C1 segment of cervical spinal cord (tissue), 14 donors: ENCODE results near the gene GDI2.
"Not testable (repeated sequence)": the region's sequence is repeated elsewhere in the genome, so short reads cannot be mapped to it uniquely, and the experiment has no call there.

ENCODE experiments used
- DNase-seq, 14 donors: peaks; one replicate each; lab custom pipeline; 2025; lab: John Stamatoyannopoulos, UW

GDI2 gene

DNA sequence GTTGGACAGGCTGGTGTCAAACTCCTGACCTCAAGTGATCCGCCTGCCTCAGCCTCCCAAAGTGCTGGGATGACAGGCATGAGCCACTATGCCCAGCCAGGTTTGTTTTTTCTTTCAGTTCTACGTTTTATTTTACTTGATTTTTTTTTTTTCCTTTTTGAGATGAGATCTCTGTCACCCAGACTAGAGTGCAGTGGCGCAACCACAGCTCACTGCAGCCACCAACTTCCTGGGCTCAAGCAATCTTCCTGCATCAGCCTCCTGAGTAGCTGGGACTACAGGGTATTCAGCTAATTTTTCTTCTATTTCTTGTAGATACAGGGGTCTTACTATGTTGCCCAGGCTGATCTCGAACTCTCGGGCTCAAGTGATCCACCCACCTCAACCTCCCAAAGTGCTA is 24.3 kb downstream of the GDI2 start:
- DNase-seq: no peak

- no peak for DNase-seq
Observed at GRCh38 chr10:5783300-5783699, 29.9 kb downstream of the GDI2 start.

DNA sequence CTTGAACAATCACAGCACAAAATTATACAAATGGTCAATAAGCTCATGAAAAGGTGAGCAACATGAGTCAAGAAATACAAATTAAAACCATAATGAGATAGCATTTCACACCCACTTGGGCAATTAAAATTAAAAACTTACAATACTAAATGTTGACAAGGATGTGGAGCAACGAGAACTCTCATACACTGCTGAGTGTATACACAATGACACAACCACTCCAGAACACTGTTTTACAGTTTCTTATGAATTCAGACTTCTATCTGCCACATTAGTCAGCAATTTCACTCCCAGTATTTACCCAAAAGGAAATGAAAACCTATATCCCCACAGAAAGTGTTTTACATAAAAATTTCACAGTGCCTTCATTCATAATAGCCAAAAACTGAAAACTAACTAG is 31.1 kb downstream of the GDI2 start:
- DNase-seq: no peak

- no peak for DNase-seq
Observed at GRCh38 chr10:5779730-5780129, 33.5 kb downstream of the GDI2 start.

- not testable (repeated sequence) for DNase-seq
Observed at GRCh38 chr10:5777758-5778157, 35.5 kb downstream of the GDI2 start.

GRCh38 chr10:5776881-5777197 is 36.4 kb downstream of the GDI2 start:
- peak in 1 of 14 donors; percentile 54 for DNase-seq

GRCh38 chr10:5776136-5776880 is 36.9 kb downstream of the GDI2 start:
- DNase-seq: peak in 3 of 14 donors; percentile 4 to 65 (median 5)

GRCh38 chr10:5775685-5776084 is 37.5 kb downstream of the GDI2 start:
- peak in 1 of 14 donors; percentile 2 for DNase-seq

DNA sequence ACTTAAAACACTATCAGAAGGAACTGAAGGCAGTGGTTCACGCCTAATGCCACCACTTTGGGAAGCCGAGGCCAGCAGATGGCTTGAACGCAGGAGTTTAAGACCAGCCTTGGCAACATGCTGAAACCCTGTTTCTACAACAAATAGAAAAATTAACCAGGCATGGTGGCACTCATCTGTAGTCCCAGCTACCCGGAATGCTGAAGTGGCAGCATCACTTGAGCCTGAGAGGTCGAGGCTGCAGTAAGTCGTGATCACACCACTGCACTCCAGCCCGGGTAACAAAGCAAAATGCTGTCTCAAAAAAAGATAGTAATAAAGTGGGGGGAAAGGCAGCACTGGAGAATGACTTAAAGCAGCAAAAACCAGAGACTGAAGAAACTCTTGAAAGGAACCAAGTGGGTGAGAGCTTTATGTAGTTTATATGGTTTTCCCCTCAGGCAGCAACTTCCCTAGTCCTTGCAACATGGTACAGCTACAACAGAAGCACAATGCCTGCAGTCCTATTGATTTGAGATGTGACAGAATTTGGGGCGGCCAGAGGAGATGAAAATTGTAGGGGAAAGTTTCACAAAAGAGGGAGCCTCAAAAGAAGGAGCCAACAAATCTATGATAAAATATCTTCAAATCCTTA is 38.1 kb downstream of the GDI2 start:
- peak in 1 of 14 donors; percentile 29 for DNase-seq

- no peak for DNase-seq
Observed at GRCh38 chr10:5766189-5766588, 47.0 kb downstream of the GDI2 start.

DNA sequence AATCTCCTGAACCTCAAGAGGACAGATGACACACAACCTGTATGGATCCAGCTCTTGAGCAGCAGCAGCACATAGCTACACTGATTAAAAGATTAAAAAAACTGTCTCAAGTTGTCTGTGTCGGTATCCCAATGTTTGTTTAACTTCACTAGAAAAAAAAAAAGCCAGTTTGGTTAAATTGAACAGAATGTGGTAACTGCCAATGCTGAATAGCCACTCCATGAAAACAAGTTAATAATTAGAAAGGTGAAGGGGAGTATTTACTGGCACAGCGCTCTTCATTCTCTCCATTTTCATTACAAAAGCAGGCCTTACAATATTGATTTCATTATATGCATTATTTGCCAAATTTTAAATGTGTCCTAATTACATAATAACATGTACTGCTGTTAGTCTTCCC is 47.6 kb downstream of the GDI2 start:
- no peak for DNase-seq

DNA sequence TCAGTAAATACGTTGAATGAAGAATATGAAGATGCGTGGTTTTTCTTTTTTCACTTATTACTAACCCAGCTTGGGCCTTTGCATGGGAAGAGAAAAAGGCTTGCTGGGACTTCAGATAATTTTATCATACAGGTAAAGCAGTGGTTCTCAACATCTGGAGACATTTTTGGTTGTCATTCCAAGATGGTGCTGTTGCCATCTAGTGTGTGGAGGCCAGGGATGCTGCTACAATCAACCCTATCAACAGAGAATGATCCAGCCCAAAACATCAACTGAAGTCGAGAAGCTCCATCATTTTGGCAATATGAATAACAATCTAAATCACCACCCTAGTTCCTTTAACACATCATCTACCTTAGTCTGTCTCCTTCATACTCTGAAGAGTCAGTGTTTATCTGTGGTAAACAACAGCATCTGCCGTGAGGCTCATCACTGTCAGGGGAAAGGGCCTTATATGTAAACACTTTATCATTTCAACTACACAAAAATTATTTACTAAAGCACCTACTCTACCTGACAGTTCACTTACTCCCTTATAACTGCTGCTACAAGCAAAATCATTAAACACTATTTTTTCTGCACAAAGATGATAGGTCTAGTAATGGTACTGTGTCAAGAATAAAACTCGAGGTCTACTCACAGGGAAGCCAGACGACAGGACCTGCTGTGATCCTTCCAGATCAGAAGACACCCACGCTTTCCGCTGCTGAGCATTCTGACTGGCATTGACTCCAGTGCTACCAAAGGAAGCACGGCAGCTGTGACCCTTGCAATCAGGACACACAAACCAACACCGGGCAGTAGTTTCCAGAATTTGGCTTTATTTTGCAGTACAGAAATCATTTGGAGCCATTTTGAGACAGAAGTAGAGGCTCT is 48.6 kb downstream of the GDI2 start:
- DNase-seq: no peak

DNA sequence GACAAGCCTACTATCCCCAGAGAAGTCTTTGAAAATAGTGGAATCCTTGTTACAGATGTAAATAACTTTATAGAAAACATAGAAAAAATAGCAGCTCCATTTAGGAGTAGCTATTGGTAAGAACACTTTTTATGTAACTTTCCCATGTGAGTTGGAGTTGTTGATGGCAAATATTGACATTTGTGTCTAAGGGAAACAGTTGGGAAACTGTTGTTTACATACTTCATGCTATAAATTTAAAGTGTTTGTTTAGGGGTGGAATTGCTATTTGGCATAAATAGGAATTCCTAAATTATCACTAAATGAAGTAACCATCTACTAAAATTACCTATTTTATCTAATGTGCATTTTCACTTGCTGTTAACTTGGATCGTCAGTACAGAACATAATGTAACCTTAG is 50.7 kb downstream of the GDI2 start:
- DNase-seq: no peak

- no peak for DNase-seq
Observed at GRCh38 chr10:5761220-5761619, 52.0 kb downstream of the GDI2 start.

DNA sequence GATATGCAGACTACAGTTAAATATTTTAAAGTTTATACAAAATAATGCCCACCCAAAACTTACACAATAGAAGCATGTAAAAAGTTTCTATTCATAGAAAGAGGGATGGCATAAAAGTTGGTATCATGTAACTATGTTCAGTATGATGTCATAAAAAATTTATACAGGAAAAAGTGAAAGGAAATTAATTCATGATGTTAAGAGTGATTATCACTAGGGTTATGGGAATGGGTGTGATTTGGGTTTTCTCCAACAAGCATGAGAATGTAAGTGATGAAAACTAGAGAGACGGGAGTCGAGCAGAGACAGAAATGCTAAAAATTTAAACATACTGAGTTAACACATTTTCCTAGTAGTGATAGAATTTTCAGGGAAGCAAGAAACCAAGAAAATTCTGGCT is 52.7 kb downstream of the GDI2 start:
- DNase-seq: no peak

DNA sequence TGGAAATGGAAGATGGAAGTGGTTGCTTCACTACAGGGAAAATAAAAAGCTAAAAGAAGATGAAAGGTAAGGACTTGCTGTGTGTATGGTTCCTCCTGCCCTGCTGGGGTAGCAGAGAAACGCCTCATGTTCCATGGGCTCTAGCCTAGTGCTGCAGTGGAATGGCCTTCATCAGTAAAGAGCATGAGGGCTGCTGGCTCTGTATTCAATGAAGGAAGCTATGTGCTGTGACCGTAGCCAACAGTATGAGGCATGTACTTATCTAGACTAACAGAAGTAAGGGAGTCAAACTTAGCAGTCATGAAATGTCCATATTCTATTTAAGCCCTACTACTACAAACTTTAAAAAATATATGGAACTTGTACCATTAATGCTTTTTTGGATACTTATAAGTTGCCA is 54.3 kb downstream of the GDI2 start:
- DNase-seq: no peak

- no peak for DNase-seq
Observed at GRCh38 chr10:5757766-5758517, 55.3 kb downstream of the GDI2 start.

DNA sequence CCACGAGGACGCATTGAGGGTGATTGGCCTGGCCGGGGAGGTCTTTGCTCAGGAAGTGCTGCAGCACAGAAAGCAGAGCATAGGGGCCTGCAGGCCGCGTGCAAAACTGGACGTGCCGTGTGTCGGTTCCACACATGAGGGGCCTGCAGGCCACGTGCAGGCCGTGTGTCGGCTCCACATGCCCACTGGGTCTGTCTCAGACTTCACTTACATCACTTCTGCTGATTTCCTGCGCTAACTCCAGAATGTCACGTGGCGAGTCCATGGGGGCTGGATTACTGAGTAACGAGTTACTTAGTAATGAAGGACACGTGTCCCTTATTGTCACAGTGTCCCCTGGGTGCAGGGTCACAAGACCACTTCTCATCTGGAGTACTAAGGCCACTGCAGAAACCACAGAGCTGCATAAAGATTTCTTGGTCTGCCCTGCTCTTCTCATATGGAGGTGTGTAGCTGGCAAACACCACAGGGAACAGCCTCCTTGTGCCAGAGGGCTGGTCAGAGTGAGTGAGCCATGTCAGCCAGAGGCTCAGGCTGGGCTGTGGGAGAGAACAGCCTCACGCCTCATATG is 60.8 kb downstream of the GDI2 start:
- no peak for DNase-seq

DNA sequence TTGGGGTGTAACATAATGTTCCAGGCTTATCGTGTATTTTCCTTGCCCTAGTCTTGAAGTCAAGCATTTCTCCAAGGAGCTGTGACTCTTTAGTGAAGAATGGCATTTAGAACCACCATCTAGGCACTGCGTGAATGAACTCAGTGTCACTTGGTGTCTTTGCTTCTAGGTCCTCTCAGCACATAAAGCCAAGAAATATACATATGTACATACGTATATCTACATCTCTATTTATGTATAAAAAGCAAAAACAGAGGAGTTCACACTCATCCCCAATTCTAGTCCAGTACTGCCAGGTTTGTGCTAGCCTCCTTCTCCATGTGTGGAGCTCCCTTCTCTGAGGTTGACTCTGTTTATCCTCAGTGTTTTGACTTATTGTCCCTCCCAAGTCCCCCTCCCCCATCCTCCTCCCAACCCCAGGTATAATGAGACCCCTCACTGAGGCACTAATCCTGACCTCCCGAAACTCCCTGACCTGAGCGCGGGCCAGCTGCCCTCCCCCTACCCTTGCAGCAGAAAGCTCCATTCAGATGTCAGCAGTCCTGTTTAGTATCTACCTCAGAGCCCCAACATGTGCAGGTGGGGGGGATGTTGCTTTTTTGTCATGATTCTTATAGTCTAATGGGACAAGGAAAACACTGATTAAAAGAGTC is 61.5 kb downstream of the GDI2 start:
- no peak for DNase-seq

DNA sequence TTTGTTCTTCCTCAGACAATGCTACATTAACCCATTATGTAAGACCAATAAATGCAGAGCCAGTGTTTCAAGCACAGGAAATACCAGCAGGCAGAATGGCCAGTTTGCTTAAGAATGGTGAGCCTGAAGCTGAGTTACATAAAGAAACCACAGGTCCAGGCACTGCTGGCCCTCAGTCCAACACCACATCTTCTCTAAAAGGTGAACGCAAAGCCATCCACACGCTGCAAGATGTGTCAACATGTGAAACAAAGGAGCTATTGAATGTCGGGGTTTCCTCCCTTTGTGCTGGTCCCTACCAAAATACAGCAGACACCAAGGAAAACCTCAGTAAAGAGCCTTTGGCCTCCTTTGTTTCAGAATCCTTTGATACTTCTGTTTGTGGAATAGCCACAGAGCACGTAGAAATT is 64.8 kb downstream of the GDI2 start:
- DNase-seq: no peak

- DNase-seq: no peak
Observed at GRCh38 chr10:5746197-5746596, 67.0 kb downstream of the GDI2 start.
